IMR-90 (cell line): ENCODE results near the gene INPP1. TPM values are rescaled to one million over a fixed set of nuclear protein-coding genes. Genes with fewer than 3 reads are reported as not detected.

Source experiments
- ATAC-seq: fragments of 200-7000 bp; cut with Tn5 transposase; 2 replicates; pipeline ENCODE4 v1.9.1; 2020; ENCODE audit warnings: low read depth, mild to moderate bottlenecking, moderate library complexity
- BruUV-seq: library from RNA; stranded (reverse); fragments of 400-500 nt; replicated peaks from 2 replicates; lab custom pipeline; 2021; lab: Mats Ljungman, UMichigan
- CTCF ChIA-PET: fragments of 300-600 bp; formaldehyde crosslinking; extraction: SDS; loops from one replicate; lab custom pipeline; 2021; ENCODE audit warnings: antibody characterized with exemption; lab: Yijun Ruan, JAX
- POLR2A ChIA-PET: fragments of 300-600 bp; sonication (Branson Sonifier 250); formaldehyde crosslinking; loops from one replicate; lab custom pipeline; 2022; ENCODE audit warnings: antibody characterized with exemption; ENCODE audit not compliant: unreplicated experiment; lab: Charles Lee
- DNase-seq: peaks from one replicate; pipeline ENCODE4 v3.0.0; 2013
- H2AFZ ChIP-seq: replicated peaks from 2 replicates; pipeline ENCODE3; 2013; ENCODE audit warnings: low read length, mild to moderate bottlenecking; ENCODE audit not compliant: poor library complexity
- H2AK5ac ChIP-seq: 2 replicates; pipeline ENCODE4 v1.6.1; 2013; ENCODE audit warnings: low read depth, low read length, inconsistent platforms
- H2AK9ac ChIP-seq: replicated peaks from 2 replicates; pipeline ENCODE3; 2013; ENCODE audit warnings: mild to moderate bottlenecking, low read depth, low read length, moderate library complexity; ENCODE audit not compliant: poor library complexity
- H2BK120ac ChIP-seq: 2 replicates; pipeline ENCODE4 v1.6.1; 2013; ENCODE audit warnings: low read depth, low read length, inconsistent platforms
- H2BK15ac ChIP-seq: 3 replicates; pipeline ENCODE4 v1.6.1; 2013; ENCODE audit warnings: low read depth, low read length, inconsistent platforms
- H2BK20ac ChIP-seq: 2 replicates; pipeline ENCODE4 v1.6.1; 2013; ENCODE audit warnings: low read depth, mild to moderate bottlenecking, inconsistent platforms, low read length, moderate library complexity
- H2BK5ac ChIP-seq: 2 replicates; pipeline ENCODE4 v1.6.1; 2013; ENCODE audit warnings: mild to moderate bottlenecking, low read depth, low read length, inconsistent platforms; ENCODE audit not compliant: poor library complexity, severe bottlenecking
- H3K14ac ChIP-seq: replicated peaks from 2 replicates; pipeline ENCODE4 v1.6.1; 2013; ENCODE audit warnings: low read depth, low read length, inconsistent platforms
- H3K18ac ChIP-seq: 2 replicates; pipeline ENCODE4 v1.6.1; 2013; ENCODE audit warnings: low read depth, low read length, control low read depth
- H3K23ac ChIP-seq: 2 replicates; pipeline ENCODE4 v1.6.1; 2013; ENCODE audit warnings: low read depth, low read length, inconsistent platforms
- H3K27ac ChIP-seq: 2 replicates; pipeline ENCODE4 v1.5.1; 2013; ENCODE audit warnings: mild to moderate bottlenecking, control low read depth, low read length; ENCODE audit not compliant: insufficient read depth
- H3K27me3 ChIP-seq: 2 replicates; pipeline ENCODE4 v1.6.1; 2013; ENCODE audit warnings: low read length; ENCODE audit not compliant: control insufficient read depth, insufficient read depth
- H3K36me3 ChIP-seq: 2 replicates; pipeline ENCODE4 v1.6.1; 2013; ENCODE audit warnings: low read length, mixed read lengths; ENCODE audit not compliant: control insufficient read depth, insufficient read depth
- H3K4ac ChIP-seq: 2 replicates; pipeline ENCODE4 v1.6.1; 2013; ENCODE audit warnings: low read depth, low read length, inconsistent platforms
- H3K4me1 ChIP-seq: 2 replicates; pipeline ENCODE4 v1.6.1; 2013; ENCODE audit warnings: low read length, mixed read lengths; ENCODE audit not compliant: control insufficient read depth, insufficient read depth
- H3K4me2 ChIP-seq: 2 replicates; pipeline ENCODE4 v1.6.1; 2013; ENCODE audit warnings: low read depth, mild to moderate bottlenecking, control low read depth, low read length, moderate library complexity
- H3K4me3 ChIP-seq: 2 replicates; pipeline ENCODE4 v1.5.1; 2013; ENCODE audit warnings: low read depth, mild to moderate bottlenecking, control low read depth, low read length, moderate library complexity; ENCODE audit not compliant: insufficient read depth
- H3K56ac ChIP-seq: 2 replicates; pipeline ENCODE4 v1.6.1; 2013; ENCODE audit warnings: low read length, inconsistent platforms; ENCODE audit not compliant: insufficient read depth; ENCODE audit errors: extremely low read depth
- H3K79me1 ChIP-seq, 2 experiments: 2 replicates each; pipeline ENCODE4 v1.6.1; 2013; ENCODE audit warnings: low read length in 2 of 2, inconsistent platforms in 1 of 2, low read depth in 1 of 2
- H3K9ac ChIP-seq: 2 replicates; pipeline ENCODE4 v1.6.1; 2013; ENCODE audit warnings: low read depth, low read length, control low read depth
- H3K9me1 ChIP-seq: 2 replicates; pipeline ENCODE4 v1.6.1; 2013; ENCODE audit warnings: low read length, inconsistent platforms; ENCODE audit not compliant: insufficient read depth
- H3K9me3 ChIP-seq: 2 replicates; pipeline ENCODE4 v1.6.1; 2013; ENCODE audit warnings: low read length; ENCODE audit not compliant: control insufficient read depth, insufficient read depth
- H4K20me1 ChIP-seq: 2 replicates; pipeline ENCODE4 v1.6.1; 2013; ENCODE audit warnings: low read length, inconsistent platforms; ENCODE audit not compliant: insufficient read depth
- H4K5ac ChIP-seq: 2 replicates; pipeline ENCODE4 v1.6.1; 2013; ENCODE audit warnings: mild to moderate bottlenecking, low read depth, low read length, control low read depth
- H4K8ac ChIP-seq, 2 experiments: 2 replicates each; pipeline ENCODE4 v1.6.1; 2013; ENCODE audit warnings: low read depth in 2 of 2, low read length in 2 of 2, control low read depth in 1 of 2, inconsistent platforms in 1 of 2
- H4K91ac ChIP-seq: 2 replicates; pipeline ENCODE4 v1.6.1; 2013; ENCODE audit warnings: low read depth, low read length, inconsistent platforms; ENCODE audit not compliant: insufficient read depth
- BHLHE40 ChIP-seq: fragments of 150-350 bp; IDR thresholded peaks from 2 replicates; pipeline ENCODE4 v1.6.1; 2016; ENCODE audit warnings: mild to moderate bottlenecking, low read depth, low read length
- CEBPB ChIP-seq: IDR thresholded peaks from 2 replicates; pipeline ENCODE4 v1.6.1; 2012; ENCODE audit warnings: low read depth, low read length, improper control_type of control experiment
- CHD1 ChIP-seq: IDR thresholded peaks from 2 replicates; pipeline ENCODE4 v1.6.1; 2012; ENCODE audit warnings: low read depth, low read length, improper control_type of control experiment
- FOS ChIP-seq: fragments of 150-350 bp; IDR thresholded peaks from 2 replicates; pipeline ENCODE4 v1.6.1; 2016; ENCODE audit warnings: low read depth, low read length
- MAFK ChIP-seq: IDR thresholded peaks from 2 replicates; pipeline ENCODE4 v1.6.1; 2012; ENCODE audit warnings: low read depth, low read length, improper control_type of control experiment
- MAZ ChIP-seq: IDR thresholded peaks from 2 replicates; pipeline ENCODE4 v1.6.1; 2012; ENCODE audit warnings: low read depth, mild to moderate bottlenecking, low read length, improper control_type of control experiment, moderate library complexity, borderline replicate concordance
- MXI1 ChIP-seq: IDR thresholded peaks from 2 replicates; pipeline ENCODE4 v1.6.1; 2012; ENCODE audit warnings: low read depth, mild to moderate bottlenecking, low read length, moderate library complexity, borderline replicate concordance
- NFE2L2 ChIP-seq: fragments of 150-350 bp; IDR thresholded peaks from 2 replicates; pipeline ENCODE4 v1.6.1; 2016; ENCODE audit warnings: low read depth, mild to moderate bottlenecking, low read length
- POLR2A ChIP-seq: IDR thresholded peaks from 2 replicates; pipeline ENCODE4 v1.6.1; 2012; ENCODE audit warnings: mild to moderate bottlenecking, low read depth, low read length
- RAD21 ChIP-seq: IDR thresholded peaks from 2 replicates; pipeline ENCODE4 v1.6.1; 2012; ENCODE audit warnings: low read length, improper control_type of control experiment
- RCOR1 ChIP-seq: IDR thresholded peaks from 2 replicates; pipeline ENCODE4 v1.6.1; 2012; ENCODE audit warnings: mild to moderate bottlenecking, low read length, improper control_type of control experiment; ENCODE audit not compliant: insufficient replicate concordance
- RFX5 ChIP-seq: IDR thresholded peaks from 2 replicates; pipeline ENCODE4 v1.8.0; 2012; ENCODE audit warnings: low read depth, mild to moderate bottlenecking, low read length, moderate library complexity
- SMC3 ChIP-seq: fragments of 150-350 bp; IDR thresholded peaks from 2 replicates; pipeline ENCODE4 v1.6.1; 2016; ENCODE audit warnings: low read depth, mild to moderate bottlenecking, antibody characterized with exemption, low read length, moderate library complexity
- WGBS, 2 experiments: methylation state at CpG; one replicate each; pipeline versions ENCODE4 v1.1.5 to v1.1.7; 2013; ENCODE audit warnings: missing lambda C conversion rate in 2 of 2; ENCODE audit not compliant: insufficient read length in 1 of 2; ENCODE audit errors: extremely low coverage in 2 of 2; 5-methylcytosine and 5-hydroxymethylcytosine counted together
- dilution Hi-C: fragments of 300-500 bp; cut with HindIII; formaldehyde crosslinking; loops from one replicate; pipeline ENCODE4 v1.14.3; 2018; ENCODE audit warnings: low sequenced_read_pairs; ENCODE audit not compliant: unreplicated experiment
- in situ Hi-C: fragments of 300-500 bp; cut with MboI; formaldehyde crosslinking; loops from 3 replicates; pipeline ENCODE4 v1.14.3; 2019; ENCODE audit warnings: low sequenced_read_pairs, inconsistent platforms, mixed read lengths
- intact Hi-C: fragments of 100-400 bp; cut with micrococcal nuclease; formaldehyde crosslinking; loops from 2 replicates; pipeline ENCODE4 v1.10.0; 2022
- polyA plus RNA-seq, 3 experiments: library from polyadenylated mRNA; depleted of rRNA; stranded (reverse); fragments of >200 nt; gene quantifications; 2 replicates each; pipeline ENCODE4 v1.2.3, GENCODE V29; 2012; ENCODE audit warnings: low replicate concordance in 1 of 3
- total RNA-seq: library from RNA; depleted of rRNA; stranded (reverse); fragments of >200 nt; gene quantifications from 2 replicates; pipeline ENCODE4 v1.2.3, GENCODE V29; 2012
- TF ChIP-seq, protein P1 (sequence below): fragments of 150-350 bp; IDR thresholded peaks from 2 replicates; pipeline ENCODE4 v1.6.1; 2017; ENCODE audit warnings: mild to moderate bottlenecking, antibody characterized with exemption, low read length, low read depth
- TF ChIP-seq, protein P2 (sequence below): fragments of 150-350 bp; IDR thresholded peaks from 2 replicates; pipeline ENCODE4 v1.6.1; 2016; ENCODE audit warnings: low read depth, mild to moderate bottlenecking, low read length, moderate library complexity, borderline replicate concordance
- TF ChIP-seq, protein P3 (sequence below): conservative IDR thresholded peaks from 2 replicates; pipeline ENCODE4 v1.5.1; 2012; ENCODE audit warnings: mild to moderate bottlenecking, low read depth, low read length, improper control_type of control experiment

Gene INPP1
- total and polyA plus RNA-seq, 2 of the 4 experiments (the other 2 are of a cell fraction) = 4.1 to 10.1 TPM

DNA sequence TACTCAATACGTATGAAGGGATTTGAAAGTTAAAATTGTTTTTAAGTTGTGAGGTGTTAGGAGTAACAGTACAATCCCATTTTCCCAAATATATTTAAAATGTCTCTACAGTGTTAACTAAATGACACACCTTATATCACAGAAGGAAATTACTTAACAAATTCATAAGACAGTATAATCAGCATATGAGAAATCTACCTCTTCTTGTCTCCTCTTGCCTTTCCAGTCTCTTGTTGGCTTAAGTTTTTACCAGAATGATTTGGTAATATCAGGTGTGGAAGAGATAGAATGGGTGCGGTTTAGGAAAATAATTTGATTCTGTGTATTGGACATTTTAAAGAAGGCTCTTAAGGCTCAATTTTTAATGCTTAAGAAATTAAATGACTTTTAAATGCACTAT is 9.5 kb upstream of the INPP1 start:
- Histone ChIP-seq H3K4me3 (no peak overlapping the region), H4K91ac (no peak overlapping the region), H3K56ac (no peak overlapping the region), H4K8ac (no peak overlapping the region), H3K9me1 (no peaks in the 10 kb centered on the region), H3K4me2 (no peak overlapping the region), H3K79me1 (no peaks in the 10 kb centered on the region), H2AK5ac (no peak overlapping the region), H3K9me3 (no peaks in the 10 kb centered on the region), H2BK20ac (no peak overlapping the region), H3K27ac (no peak overlapping the region), H3K4me1 (no peaks in the 10 kb centered on the region), H3K18ac (no peak overlapping the region), H3K23ac (no peak overlapping the region), H3K4ac (no peak overlapping the region), H4K20me1 (no peaks in the 10 kb centered on the region), H3K14ac (no peak overlapping the region), H2AFZ (no peak overlapping the region), H2BK5ac (no peak overlapping the region), H2BK120ac (no peak overlapping the region), H2BK15ac (no peak overlapping the region), H3K9ac (no peak overlapping the region), H4K5ac (no peak overlapping the region), H2AK9ac (no peak overlapping the region), H3K36me3 (no peaks in the 10 kb centered on the region), H3K27me3 (no peaks in the 10 kb centered on the region)
- DNase-seq (no peak), ATAC-seq (no peak)
- dilution Hi-C loops (no loop called here), intact Hi-C loops (no loop called here), in situ Hi-C loops (no loop called here)
- TF ChIP-seq NFE2L2 (no peak), FOS (no peak), CEBPB (no peak), POLR2A (no peak), MXI1 (no peak), CHD1 (no peak), RCOR1 (no peak), BHLHE40 (no peak), SMC3 (no peak), RFX5 (no peak), MAFK (no peak), RAD21 (no peak), MAZ (no peak)
- TF ChIP-seq, protein P1, sequence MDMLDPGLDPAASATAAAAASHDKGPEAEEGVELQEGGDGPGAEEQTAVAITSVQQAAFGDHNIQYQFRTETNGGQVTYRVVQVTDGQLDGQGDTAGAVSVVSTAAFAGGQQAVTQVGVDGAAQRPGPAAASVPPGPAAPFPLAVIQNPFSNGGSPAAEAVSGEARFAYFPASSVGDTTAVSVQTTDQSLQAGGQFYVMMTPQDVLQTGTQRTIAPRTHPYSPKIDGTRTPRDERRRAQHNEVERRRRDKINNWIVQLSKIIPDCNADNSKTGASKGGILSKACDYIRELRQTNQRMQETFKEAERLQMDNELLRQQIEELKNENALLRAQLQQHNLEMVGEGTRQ = no peak
- TF ChIP-seq, protein P2, sequence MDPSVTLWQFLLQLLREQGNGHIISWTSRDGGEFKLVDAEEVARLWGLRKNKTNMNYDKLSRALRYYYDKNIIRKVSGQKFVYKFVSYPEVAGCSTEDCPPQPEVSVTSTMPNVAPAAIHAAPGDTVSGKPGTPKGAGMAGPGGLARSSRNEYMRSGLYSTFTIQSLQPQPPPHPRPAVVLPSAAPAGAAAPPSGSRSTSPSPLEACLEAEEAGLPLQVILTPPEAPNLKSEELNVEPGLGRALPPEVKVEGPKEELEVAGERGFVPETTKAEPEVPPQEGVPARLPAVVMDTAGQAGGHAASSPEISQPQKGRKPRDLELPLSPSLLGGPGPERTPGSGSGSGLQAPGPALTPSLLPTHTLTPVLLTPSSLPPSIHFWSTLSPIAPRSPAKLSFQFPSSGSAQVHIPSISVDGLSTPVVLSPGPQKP = no peak
- TF ChIP-seq, protein P3, sequence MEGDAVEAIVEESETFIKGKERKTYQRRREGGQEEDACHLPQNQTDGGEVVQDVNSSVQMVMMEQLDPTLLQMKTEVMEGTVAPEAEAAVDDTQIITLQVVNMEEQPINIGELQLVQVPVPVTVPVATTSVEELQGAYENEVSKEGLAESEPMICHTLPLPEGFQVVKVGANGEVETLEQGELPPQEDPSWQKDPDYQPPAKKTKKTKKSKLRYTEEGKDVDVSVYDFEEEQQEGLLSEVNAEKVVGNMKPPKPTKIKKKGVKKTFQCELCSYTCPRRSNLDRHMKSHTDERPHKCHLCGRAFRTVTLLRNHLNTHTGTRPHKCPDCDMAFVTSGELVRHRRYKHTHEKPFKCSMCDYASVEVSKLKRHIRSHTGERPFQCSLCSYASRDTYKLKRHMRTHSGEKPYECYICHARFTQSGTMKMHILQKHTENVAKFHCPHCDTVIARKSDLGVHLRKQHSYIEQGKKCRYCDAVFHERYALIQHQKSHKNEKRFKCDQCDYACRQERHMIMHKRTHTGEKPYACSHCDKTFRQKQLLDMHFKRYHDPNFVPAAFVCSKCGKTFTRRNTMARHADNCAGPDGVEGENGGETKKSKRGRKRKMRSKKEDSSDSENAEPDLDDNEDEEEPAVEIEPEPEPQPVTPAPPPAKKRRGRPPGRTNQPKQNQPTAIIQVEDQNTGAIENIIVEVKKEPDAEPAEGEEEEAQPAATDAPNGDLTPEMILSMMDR = no peak
- BruUV-seq = no TSS peak
- 100% methylated on average over 1 of the region's 2 CpGs; no CpG with 5 or more reads in 1 of the 2 experiments for WGBS, 2 experiments
- CTCF ChIA-PET = no interaction called here
- POLR2A ChIA-PET = no interaction called here
